ENCODE results near the gene DNAAF3.
A peak's percentile ranks its signal among the peaks of the same experiment; 100 is the strongest.
"Not testable (repeated sequence)": the region's sequence is repeated elsewhere in the genome, so short reads cannot be mapped to it uniquely, and the experiment has no call there.

DNAAF3 gene

DNA sequence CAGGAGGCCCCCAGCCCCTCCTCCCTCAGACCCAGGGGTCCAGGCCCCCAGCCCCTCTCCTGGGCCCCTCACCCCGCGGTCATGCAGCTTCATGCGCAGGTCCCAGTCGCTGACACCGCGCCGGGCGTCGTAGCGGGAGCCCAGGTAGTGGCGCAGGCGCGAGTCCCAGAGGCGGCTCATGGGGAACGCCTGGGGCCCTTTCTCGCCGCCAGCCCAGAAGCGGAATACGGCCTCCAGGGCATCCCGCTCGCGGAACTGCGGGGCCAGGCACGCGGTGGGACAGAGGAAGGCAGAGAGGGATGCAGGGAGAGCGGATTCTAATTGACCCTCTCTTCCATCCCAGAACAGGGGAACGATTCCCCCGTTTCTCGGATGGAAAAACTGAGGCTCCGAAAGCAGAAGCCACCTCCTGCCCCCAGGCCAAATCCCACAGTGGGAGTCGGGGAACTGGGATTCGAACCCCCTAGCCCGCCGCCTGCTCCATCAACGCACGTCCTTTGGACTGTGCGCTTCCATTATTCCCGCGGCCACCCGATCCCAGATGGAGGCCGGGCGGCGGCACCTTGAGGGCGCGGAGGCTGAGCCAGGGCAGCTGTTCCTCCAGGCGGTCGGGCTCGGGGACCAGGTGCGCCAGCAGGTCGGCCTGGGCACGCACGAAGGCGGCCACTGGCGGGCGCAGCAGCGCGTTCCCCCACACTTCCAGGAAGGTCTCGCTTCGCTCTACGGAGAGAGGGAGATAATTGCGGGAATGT lies 4.7 kb downstream of the DNAAF3 start:
- Histone ChIP-seq H3K27me3 (ENCODE audit: control insufficient read depth in 1 of 2, insufficient read depth in 2 of 2, low read length in 2 of 2) (peaks cover 14 to 30% of the 10 kb centered on the region in 2 donors), H3K36me3 (ENCODE audit: control insufficient read depth in 1 of 2, insufficient read depth in 2 of 2, low read length in 2 of 2) (no peaks in the 10 kb centered on the region), H3K4me3 (ENCODE audit: low read depth in 1 of 2, low read length in 2 of 2) (no peak overlapping the region), H3K27ac (ENCODE audit: low read depth, low read length) (no peak overlapping the region), H3K9me3 (ENCODE audit: control insufficient read depth in 1 of 2, low read length in 2 of 2) (no peaks in the 10 kb centered on the region), H3K9ac (ENCODE audit: low read depth in 1 of 2, low read length in 2 of 2) (no peak overlapping the region), H3K4me1 (ENCODE audit: control insufficient read depth in 1 of 2, insufficient read depth in 2 of 2, low read length in 2 of 2) (peaks cover 0 to 14% of the 10 kb centered on the region in 2 donors)

DNA sequence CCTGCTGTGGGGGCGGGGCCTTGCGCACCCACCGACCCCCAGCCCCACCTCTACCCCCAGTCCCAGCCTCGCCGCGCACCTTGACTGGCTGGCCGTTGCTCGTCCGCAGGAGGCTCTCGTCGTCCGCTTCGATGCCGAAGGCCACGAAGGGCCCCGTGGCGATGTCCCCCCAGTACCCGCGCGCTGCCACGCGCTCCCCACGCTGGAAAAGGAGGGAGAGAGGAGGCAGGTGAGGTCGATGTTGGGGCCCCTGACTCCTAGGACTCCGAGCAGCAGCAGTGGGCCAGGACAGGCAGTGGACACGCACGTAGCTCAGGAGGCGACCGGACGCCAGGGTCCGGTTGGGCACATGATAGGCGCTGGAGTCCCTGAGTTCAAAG lies 5.4 kb downstream of the DNAAF3 start:
- H3K27ac ChIP-seq (ENCODE audit: low read depth, low read length), result no peak overlapping the region
- no peaks in the 10 kb centered on the region for H3K36me3 ChIP-seq (ENCODE audit: control insufficient read depth in 1 of 2, insufficient read depth in 2 of 2, low read length in 2 of 2)
- no peak overlapping the region for H3K9ac ChIP-seq (ENCODE audit: low read depth in 1 of 2, low read length in 2 of 2)
- H3K9me3 ChIP-seq (ENCODE audit: control insufficient read depth in 1 of 2, low read length in 2 of 2), result no peaks in the 10 kb centered on the region
- peaks cover 0 to 12% of the 10 kb centered on the region in 2 donors for H3K4me1 ChIP-seq (ENCODE audit: control insufficient read depth in 1 of 2, insufficient read depth in 2 of 2, low read length in 2 of 2)
- H3K4me3 ChIP-seq (ENCODE audit: low read depth in 1 of 2, low read length in 2 of 2), result no peak overlapping the region
- H3K27me3 ChIP-seq (ENCODE audit: control insufficient read depth in 1 of 2, insufficient read depth in 2 of 2, low read length in 2 of 2), result peaks cover 17 to 22% of the 10 kb centered on the region in 2 donors

DNA sequence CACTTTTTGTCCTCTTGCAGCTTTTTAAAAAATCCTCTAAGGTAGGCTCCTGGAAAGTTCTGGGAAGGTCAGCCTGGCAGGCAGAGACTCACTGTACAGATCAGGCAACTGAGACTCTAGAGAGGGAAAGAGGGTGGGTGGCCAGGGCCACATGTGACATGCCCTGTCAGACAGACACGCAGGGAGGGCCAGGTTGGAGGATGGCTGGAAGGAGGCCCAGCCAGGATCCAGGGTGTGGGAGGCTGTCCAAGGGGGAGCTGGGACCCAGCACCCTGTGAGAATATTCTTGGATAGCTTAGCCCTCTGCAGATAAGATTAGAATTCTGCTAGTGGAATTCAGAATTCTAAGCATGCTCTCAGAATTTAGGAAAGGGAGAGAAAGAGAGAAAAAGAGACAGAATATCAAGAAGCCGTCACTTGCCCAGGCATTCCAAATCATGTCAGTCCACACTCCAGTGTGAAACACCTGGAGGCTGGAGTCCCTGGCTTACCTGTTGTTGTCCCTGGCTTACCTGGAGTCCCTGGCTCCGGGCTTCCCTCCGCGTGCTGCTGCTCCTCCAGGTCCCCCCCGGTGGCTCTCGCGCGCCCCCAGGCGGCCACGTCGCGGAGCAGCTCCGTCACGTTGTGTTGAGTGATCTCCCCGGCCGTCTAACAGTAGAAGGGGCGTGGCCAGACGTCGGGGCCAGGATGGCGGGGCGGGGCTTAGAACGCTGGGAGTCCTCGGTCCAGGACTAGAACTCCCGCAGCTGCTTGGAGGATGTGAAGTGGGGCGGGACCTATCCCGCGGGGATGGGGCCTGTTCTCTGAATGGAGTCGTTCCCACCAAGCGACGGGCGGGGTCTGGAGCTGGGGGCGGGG lies 6.1 kb downstream of the DNAAF3 start:
- H3K27ac ChIP-seq (ENCODE audit: low read depth, low read length), result no peak overlapping the region
- peaks cover 18 to 19% of the 10 kb centered on the region in 2 donors for H3K27me3 ChIP-seq (ENCODE audit: control insufficient read depth in 1 of 2, insufficient read depth in 2 of 2, low read length in 2 of 2)
- no peaks in the 10 kb centered on the region for H3K9me3 ChIP-seq (ENCODE audit: control insufficient read depth in 1 of 2, low read length in 2 of 2)
- peaks cover 0 to 10% of the 10 kb centered on the region in 2 donors for H3K4me1 ChIP-seq (ENCODE audit: control insufficient read depth in 1 of 2, insufficient read depth in 2 of 2, low read length in 2 of 2)
- no peak overlapping the region for H3K9ac ChIP-seq (ENCODE audit: low read depth in 1 of 2, low read length in 2 of 2)
- no peak overlapping the region for H3K4me3 ChIP-seq (ENCODE audit: low read depth in 1 of 2, low read length in 2 of 2)
- H3K36me3 ChIP-seq (ENCODE audit: control insufficient read depth in 1 of 2, insufficient read depth in 2 of 2, low read length in 2 of 2), result no peaks in the 10 kb centered on the region

DNA sequence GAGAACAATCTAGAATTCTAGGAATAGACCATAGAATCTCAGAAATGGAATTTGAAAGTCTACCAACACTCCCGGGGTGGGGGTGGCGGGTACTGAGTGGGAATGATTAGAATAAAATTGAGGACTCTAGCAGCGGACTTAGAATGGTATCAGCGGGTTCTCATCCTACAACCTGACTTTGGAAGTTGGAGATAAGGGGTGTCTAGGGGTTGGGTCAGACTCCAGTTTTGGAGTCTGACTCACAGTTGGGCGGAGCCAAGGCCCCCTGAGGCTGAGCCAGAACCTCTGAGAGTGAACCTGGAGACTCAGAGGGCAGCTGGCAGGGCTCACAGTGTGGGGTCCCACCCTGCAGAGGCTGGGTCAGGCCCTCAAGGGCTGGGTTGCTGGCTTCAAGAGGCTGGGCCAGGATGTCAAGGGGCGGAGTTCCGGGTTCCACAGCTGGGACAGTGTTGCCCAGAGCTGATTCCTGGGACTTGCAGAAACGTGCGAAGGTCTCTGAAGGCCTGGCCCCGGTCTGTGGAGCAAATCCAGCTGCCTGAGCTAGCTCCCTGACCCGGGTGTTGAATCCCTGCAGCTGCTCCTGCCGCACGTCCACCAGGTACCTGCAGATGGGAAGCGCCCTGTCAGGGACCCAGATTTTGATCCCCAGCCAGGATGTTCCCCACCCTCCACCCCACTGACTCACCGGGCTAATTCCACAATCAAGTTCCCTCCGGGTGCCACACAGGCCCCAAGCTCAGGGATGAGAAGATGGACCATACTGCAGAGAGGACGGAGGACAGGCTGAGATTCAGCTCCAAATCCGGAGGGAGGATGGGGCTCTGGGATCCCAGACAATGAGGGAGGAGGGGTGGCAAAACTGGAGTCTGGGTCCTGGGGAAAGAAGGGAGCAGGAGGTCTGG lies 7.3 kb downstream of the DNAAF3 start:
- Histone ChIP-seq H3K36me3 (ENCODE audit: control insufficient read depth in 1 of 2, insufficient read depth in 2 of 2, low read length in 2 of 2) (no peaks in the 10 kb centered on the region), H3K27me3 (ENCODE audit: control insufficient read depth in 1 of 2, insufficient read depth in 2 of 2, low read length in 2 of 2) (peaks cover 19 to 20% of the 10 kb centered on the region in 2 donors), H3K27ac (ENCODE audit: low read depth, low read length) (no peak overlapping the region), H3K4me3 (ENCODE audit: low read depth in 1 of 2, low read length in 2 of 2) (no peak overlapping the region), H3K9me3 (ENCODE audit: control insufficient read depth in 1 of 2, low read length in 2 of 2) (no peaks in the 10 kb centered on the region), H3K9ac (ENCODE audit: low read depth in 1 of 2, low read length in 2 of 2) (no peak overlapping the region), H3K4me1 (ENCODE audit: control insufficient read depth in 1 of 2, insufficient read depth in 2 of 2, low read length in 2 of 2) (peaks cover 0 to 10% of the 10 kb centered on the region in 2 donors)

DNA sequence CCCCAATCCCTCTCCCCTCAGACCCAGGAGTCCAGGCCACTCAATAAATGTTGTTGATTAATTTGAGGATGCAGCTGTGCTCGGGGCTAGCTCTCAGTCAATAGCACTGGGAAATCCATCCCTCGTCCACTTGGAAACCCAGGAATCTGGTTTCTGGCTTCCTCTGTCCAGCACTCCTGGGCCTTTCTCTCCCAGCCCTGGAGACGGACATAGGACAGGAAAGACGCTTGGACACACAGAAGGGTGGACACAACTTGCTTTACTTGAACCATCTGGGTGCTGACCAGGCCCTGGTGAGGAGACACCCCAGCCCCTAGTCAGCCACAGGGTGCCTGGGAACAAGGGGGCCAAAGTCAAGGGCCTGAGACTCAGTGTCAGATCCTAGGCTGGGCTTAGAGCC lies 8.0 kb downstream of the DNAAF3 start:
- Histone ChIP-seq H3K4me1 (ENCODE audit: control insufficient read depth in 1 of 2, insufficient read depth in 2 of 2, low read length in 2 of 2) (peaks cover 0 to 10% of the 10 kb centered on the region in 2 donors), H3K27ac (ENCODE audit: low read depth, low read length) (no peak overlapping the region), H3K4me3 (ENCODE audit: low read depth in 1 of 2, low read length in 2 of 2) (no peak overlapping the region), H3K36me3 (ENCODE audit: control insufficient read depth in 1 of 2, insufficient read depth in 2 of 2, low read length in 2 of 2) (no peaks in the 10 kb centered on the region), H3K9me3 (ENCODE audit: control insufficient read depth in 1 of 2, low read length in 2 of 2) (no peaks in the 10 kb centered on the region), H3K27me3 (ENCODE audit: control insufficient read depth in 1 of 2, insufficient read depth in 2 of 2, low read length in 2 of 2) (peaks cover 19% of the 10 kb centered on the region in 2 donors), H3K9ac (ENCODE audit: low read depth in 1 of 2, low read length in 2 of 2) (no peak overlapping the region)

DNA sequence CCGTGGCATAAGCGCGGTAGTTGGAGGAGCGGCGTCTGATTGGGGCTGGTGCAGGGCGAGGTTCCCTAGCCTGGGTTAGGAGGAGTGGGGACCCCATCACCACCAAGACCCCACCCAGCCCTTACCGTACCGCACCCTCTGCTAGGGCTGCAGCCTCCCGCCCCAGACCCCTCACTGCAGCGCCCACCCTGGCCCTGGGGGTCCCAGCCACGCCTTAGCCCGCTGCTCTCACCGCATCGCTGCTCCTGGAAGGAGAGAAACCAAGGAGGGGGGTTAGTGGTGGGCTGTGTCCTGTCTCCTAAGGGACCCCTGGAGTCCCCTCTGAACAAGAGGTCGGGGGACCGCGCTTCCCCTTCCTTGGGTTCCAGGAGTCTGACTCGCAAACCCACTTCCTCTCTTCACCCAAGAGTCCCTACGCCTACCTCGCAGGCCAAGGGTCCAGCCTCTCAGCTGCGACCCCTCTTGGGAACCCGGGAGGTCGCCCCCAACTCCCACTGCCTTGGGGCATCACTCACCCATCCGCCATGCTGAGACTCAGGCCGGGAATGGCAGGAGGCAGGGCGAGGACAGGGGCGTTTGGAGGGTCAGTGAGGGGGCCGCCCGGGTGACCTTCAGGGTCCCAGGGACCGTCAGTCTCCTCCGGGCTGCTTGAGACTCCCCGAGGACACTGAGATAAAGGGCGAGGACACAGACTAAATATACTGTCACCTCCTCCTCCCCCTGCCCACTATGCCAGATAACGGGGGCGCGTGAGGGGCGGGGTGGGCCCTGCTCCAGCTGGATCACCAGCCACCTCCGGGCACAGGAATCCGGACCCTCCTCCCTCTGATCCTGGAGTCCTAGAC lies 9.1 kb downstream of the DNAAF3 start, which contains the start of gene TNNI3:
TNNI3 (minus strand) TSS at position 669 of the 845 bp plus-strand sequence; CDS start at position 526, 143 bp downstream.
- H3K27ac ChIP-seq (ENCODE audit: low read depth, low read length), result no peak within 1 kb of the TSS
- peaks cover 15 to 19% of the 10 kb centered on the region in 2 donors for H3K27me3 ChIP-seq (ENCODE audit: control insufficient read depth in 1 of 2, insufficient read depth in 2 of 2, low read length in 2 of 2)
- no peaks in the 10 kb centered on the region for H3K36me3 ChIP-seq (ENCODE audit: control insufficient read depth in 1 of 2, insufficient read depth in 2 of 2, low read length in 2 of 2)
- no peak within 1 kb of the TSS for H3K9ac ChIP-seq (ENCODE audit: low read depth in 1 of 2, low read length in 2 of 2)
- H3K4me1 ChIP-seq (ENCODE audit: control insufficient read depth in 1 of 2, insufficient read depth in 2 of 2, low read length in 2 of 2), result peaks cover 0 to 10% of the 10 kb centered on the region in 2 donors
- H3K4me3 ChIP-seq (ENCODE audit: low read depth in 1 of 2, low read length in 2 of 2), result no peak within 1 kb of the TSS
- no peaks in the 10 kb centered on the region for H3K9me3 ChIP-seq (ENCODE audit: control insufficient read depth in 1 of 2, low read length in 2 of 2)

DNA sequence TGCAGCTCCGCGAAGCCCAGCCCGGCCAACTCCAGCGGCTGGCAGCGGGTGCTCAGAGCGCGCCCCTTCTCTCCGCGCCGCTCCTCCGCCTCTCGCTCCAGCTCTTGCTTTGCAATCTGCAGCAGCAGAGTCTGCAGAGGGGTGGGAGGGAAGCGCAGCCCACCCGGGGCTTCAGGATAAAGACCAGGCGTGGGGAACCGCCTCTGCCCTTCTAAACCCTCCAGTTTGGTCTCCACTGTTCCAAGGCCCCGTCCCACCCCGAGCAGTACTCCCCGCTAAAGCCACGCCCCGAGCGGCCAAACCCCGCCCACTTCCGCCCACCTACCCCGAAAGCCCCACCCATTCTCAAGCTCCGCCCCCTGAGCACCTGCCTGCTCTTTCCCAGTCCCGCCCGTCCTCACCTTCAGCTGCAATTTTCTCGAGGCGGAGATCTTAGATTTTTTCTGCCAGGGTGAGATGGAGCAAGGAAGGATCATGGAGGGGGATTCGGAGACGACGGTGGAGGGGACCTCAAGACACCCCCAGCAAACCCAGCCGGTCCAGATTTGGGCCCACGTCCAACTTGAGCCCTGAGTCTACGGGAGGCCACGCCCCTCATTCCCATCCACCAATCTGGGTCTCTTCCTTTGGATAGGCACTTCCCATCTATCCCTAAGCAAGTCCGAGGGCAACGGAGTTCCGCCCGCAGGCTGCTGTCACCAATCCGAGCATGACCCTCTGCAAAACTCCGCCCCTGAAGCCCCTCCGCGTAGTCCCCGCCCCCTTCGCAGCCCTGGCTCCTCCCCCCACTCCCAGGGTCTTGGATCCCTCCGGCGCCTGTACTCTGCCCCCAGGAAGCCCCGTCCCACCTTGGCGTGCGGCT lies 10.0 kb downstream of the DNAAF3 start:
- no peaks in the 10 kb centered on the region for H3K36me3 ChIP-seq (ENCODE audit: control insufficient read depth in 1 of 2, insufficient read depth in 2 of 2, low read length in 2 of 2)
- H3K27me3 ChIP-seq (ENCODE audit: control insufficient read depth in 1 of 2, insufficient read depth in 2 of 2, low read length in 2 of 2), result peaks cover 7 to 15% of the 10 kb centered on the region in 2 donors
- peak overlapping the region in 1 of 2 donors; percentile 21 for H3K4me3 ChIP-seq (ENCODE audit: low read depth in 1 of 2, low read length in 2 of 2)
- H3K27ac ChIP-seq (ENCODE audit: low read depth, low read length), result no peak overlapping the region
- no peaks in the 10 kb centered on the region for H3K9me3 ChIP-seq (ENCODE audit: control insufficient read depth in 1 of 2, low read length in 2 of 2)
- H3K9ac ChIP-seq (ENCODE audit: low read depth in 1 of 2, low read length in 2 of 2), result no peak overlapping the region
- peaks cover 0 to 10% of the 10 kb centered on the region in 2 donors for H3K4me1 ChIP-seq (ENCODE audit: control insufficient read depth in 1 of 2, insufficient read depth in 2 of 2, low read length in 2 of 2)

DNA sequence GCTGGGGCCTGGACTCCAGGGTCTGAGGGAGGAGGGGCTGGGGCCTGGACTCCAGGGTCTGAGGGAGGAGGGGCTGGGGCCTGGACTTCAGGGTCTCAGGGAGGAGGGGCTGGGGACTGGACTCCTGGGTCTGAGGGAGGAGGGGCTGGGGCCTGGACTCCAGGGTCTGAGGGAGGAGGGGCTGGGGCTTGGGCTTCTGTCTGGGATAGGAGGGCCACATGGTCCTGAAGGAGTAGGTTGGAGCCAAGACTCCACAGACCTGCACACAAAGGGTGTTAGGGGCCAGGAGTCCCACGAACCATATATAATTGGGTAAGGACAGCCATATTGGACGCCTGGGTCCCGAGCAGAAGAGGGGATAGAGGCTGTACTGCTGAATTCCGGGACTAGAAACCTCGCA lies 10.6 kb downstream of the DNAAF3 start:
- Histone ChIP-seq H3K27me3 (ENCODE audit: control insufficient read depth in 1 of 2, insufficient read depth in 2 of 2, low read length in 2 of 2) (peaks cover 7 to 11% of the 10 kb centered on the region in 2 donors), H3K4me3 (ENCODE audit: low read depth in 1 of 2, low read length in 2 of 2) (peak overlapping the region in 1 of 2 donors; percentile 21), H3K4me1 (ENCODE audit: control insufficient read depth in 1 of 2, insufficient read depth in 2 of 2, low read length in 2 of 2) (peaks cover 0 to 10% of the 10 kb centered on the region in 2 donors)
- not testable (repeated sequence) for H3K27ac ChIP-seq (ENCODE audit: low read depth, low read length); H3K9me3 ChIP-seq (ENCODE audit: control insufficient read depth in 1 of 2, low read length in 2 of 2); H3K36me3 ChIP-seq (ENCODE audit: control insufficient read depth in 1 of 2, insufficient read depth in 2 of 2, low read length in 2 of 2); H3K9ac ChIP-seq (ENCODE audit: low read depth in 1 of 2, low read length in 2 of 2)

Measured in duodenal mucosa (tissue), 2 donors.